ENCODE results near the gene MBOAT7.

- TF ChIP-seq CTCF (IDR thresholded peaks at IDR 0.05) (no peak), POLR2A (IDR thresholded peaks at IDR 0.05) (no peak)
Measured at GRCh38 chr19:54145541-54146158, 43.7 kb downstream of the MBOAT7 start.

All from Peyer's patch (tissue), 4 donors.